Suprapubic skin (tissue), 4 donors: ENCODE results near the gene MRPS15. TPM values are rescaled to one million over a fixed set of nuclear protein-coding genes. Genes with fewer than 3 reads are reported as not detected.

Experiments used
- DNase-seq, 2 donors: peaks; one replicate each; pipeline ENCODE4 v3.0.0-alpha.2; 2019; ENCODE audit warnings: low spot score in 2 of 2
- H3K27ac ChIP-seq: fragments of 200-600 bp; sonication (generic); one replicate; pipeline ENCODE4 v1.5.1; 2019
- H3K27me3 ChIP-seq: fragments of 200-600 bp; sonication (generic); one replicate; pipeline ENCODE4 v1.5.1; 2019
- H3K36me3 ChIP-seq: fragments of 200-600 bp; sonication (generic); one replicate; pipeline ENCODE4 v1.5.1; 2019
- H3K4me1 ChIP-seq: fragments of 200-600 bp; sonication (generic); one replicate; pipeline ENCODE4 v1.5.1; 2019
- H3K4me3 ChIP-seq: fragments of 200-600 bp; sonication (generic); one replicate; pipeline ENCODE4 v1.5.1; 2019; ENCODE audit warnings: mild to moderate bottlenecking
- H3K9me3 ChIP-seq: fragments of 200-600 bp; sonication (generic); one replicate; pipeline ENCODE4 v1.5.1; 2019
- EP300 ChIP-seq: sonication (generic); formaldehyde crosslinking; IDR thresholded peaks from one replicate; pipeline ENCODE4 v1.6.1; 2017; ENCODE audit warnings: antibody characterized with exemption
- POLR2A ChIP-seq, 2 donors: fragments of 450-650 bp; IDR thresholded peaks; one replicate each; pipeline ENCODE4 v1.6.1; 2017; ENCODE audit warnings: antibody characterized with exemption in 2 of 2, mild to moderate bottlenecking in 2 of 2, moderate library complexity in 2 of 2
- POLR2AphosphoS5 ChIP-seq, 3 donors: sonication (generic); formaldehyde crosslinking; IDR thresholded peaks; one replicate each; pipeline ENCODE4 v1.6.1; 2017; ENCODE audit warnings: antibody characterized with exemption in 3 of 3
- WGBS: methylation state at CpG from one replicate; pipeline ENCODE4 v1.1.5; 2018; 5-methylcytosine and 5-hydroxymethylcytosine counted together
- total RNA-seq, 4 donors: library from RNA; depleted of rRNA; stranded (reverse); fragments of >200 nt; gene quantifications; one replicate each; pipeline ENCODE4 v1.1.0, GENCODE V29; 2016
- TF ChIP-seq, protein P1 (sequence below), 2 donors: fragments of 200-600 bp in 1 of 2; fragments of 450-650 bp in 1 of 2; sonication (generic) in 1 of 2; IDR thresholded peaks; one replicate each; pipeline ENCODE4 v1.5.1; 2016 to 2019; ENCODE audit warnings: antibody characterized with exemption in 2 of 2, mild to moderate bottlenecking in 1 of 2, moderate library complexity in 1 of 2

The MRPS15 gene
- total RNA-seq, 4 donors from 2014 or later: 47.7 to 91.3 (median 73.6) TPM

GRCh38 chr1:36467700-36468455, 3.7 kb upstream of the MRPS15 start:
- H3K27me3 ChIP-seq: no peaks in the 10 kb centered on the region
- no peak for DNase-seq
- peaks cover 18% of the 10 kb centered on the region for H3K4me1 ChIP-seq
- H3K9me3 ChIP-seq: no peaks in the 10 kb centered on the region
- 80% methylated on average over 10 of the region's 10 CpGs for WGBS
- H3K36me3 ChIP-seq: no peaks in the 10 kb centered on the region
- no peak overlapping the region for H3K27ac ChIP-seq
- no peak overlapping the region for H3K4me3 ChIP-seq
- TF ChIP-seq POLR2A (IDR thresholded peaks at IDR 0.05) (no peak), EP300 (no peak), POLR2AphosphoS5 (IDR thresholded peaks at IDR 0.05) (no peak)
- TF ChIP-seq, protein P1, sequence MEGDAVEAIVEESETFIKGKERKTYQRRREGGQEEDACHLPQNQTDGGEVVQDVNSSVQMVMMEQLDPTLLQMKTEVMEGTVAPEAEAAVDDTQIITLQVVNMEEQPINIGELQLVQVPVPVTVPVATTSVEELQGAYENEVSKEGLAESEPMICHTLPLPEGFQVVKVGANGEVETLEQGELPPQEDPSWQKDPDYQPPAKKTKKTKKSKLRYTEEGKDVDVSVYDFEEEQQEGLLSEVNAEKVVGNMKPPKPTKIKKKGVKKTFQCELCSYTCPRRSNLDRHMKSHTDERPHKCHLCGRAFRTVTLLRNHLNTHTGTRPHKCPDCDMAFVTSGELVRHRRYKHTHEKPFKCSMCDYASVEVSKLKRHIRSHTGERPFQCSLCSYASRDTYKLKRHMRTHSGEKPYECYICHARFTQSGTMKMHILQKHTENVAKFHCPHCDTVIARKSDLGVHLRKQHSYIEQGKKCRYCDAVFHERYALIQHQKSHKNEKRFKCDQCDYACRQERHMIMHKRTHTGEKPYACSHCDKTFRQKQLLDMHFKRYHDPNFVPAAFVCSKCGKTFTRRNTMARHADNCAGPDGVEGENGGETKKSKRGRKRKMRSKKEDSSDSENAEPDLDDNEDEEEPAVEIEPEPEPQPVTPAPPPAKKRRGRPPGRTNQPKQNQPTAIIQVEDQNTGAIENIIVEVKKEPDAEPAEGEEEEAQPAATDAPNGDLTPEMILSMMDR (IDR thresholded peaks at IDR 0.05): no peak

DNA sequence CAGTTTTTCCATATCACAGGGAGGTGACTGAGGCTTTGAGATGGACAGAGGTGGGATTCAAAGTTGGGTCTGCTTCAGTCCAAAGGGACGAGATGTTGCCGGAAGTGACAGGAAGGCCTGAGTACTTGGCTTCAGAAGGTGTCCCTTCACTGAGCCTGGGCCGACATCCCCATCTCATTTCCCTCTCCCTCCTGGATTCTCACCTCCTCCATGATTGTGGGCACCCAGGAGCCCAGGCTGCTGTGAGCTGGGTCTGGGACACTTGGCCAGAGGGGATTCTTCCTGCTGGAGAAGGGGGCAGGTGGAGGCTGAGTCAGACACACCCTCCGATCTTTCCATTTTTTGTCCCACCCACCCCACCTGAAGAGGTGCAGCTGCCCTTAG, 2.8 kb upstream of the MRPS15 start:
- Histone ChIP-seq H3K27me3 (no peaks in the 10 kb centered on the region), H3K9me3 (no peaks in the 10 kb centered on the region), H3K4me1 (peaks cover 24% of the 10 kb centered on the region), H3K36me3 (peaks cover 3% of the 10 kb centered on the region), H3K27ac (no peak overlapping the region), H3K4me3 (no peak overlapping the region)
- TF ChIP-seq, protein P1 (IDR thresholded peaks at IDR 0.05): no peak
- TF ChIP-seq POLR2AphosphoS5 (IDR thresholded peaks at IDR 0.05) (no peak), EP300 (no peak), POLR2A (IDR thresholded peaks at IDR 0.05) (no peak)
- no peak for DNase-seq
- WGBS: 89% methylated on average over 4 of the region's 4 CpGs

DNA sequence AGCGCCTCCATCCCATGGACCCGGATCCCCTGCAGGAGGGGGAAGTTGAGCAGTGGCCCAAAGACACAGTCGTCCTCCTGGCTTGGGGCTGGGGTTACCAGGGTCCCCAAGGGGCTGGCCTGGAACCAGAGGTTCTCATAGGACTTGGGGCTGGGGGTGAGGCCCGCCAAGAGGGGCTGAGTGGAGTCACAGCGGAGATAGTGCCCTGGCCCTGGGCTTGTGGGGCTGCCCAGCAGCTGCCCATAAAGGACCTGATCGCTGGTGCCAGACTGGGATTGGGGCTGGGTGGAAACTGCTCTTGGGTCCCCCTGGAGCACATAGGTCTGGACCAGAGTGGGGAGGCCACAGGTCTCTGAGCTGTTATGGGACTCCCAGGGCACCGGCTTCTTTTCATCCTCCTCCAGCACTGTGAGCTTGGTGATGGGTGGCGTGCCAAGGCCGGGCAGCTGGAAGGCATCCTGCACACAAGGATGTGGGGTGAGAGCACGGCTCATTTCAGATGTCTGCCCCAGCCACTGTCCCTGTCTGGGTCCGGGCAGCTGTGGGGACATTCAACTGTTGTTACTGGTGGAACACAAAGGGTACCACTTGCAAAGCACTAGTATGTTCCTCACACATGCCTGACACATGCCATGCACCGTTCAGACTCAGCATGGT, 2.3 kb upstream of the MRPS15 start:
- Histone ChIP-seq H3K4me1 (peaks cover 24% of the 10 kb centered on the region), H3K36me3 (peaks cover 9% of the 10 kb centered on the region), H3K27ac (no peak overlapping the region), H3K4me3 (no peak overlapping the region), H3K27me3 (no peaks in the 10 kb centered on the region), H3K9me3 (no peaks in the 10 kb centered on the region)
- TF ChIP-seq EP300: no peak
- TF ChIP-seq, protein P1 (IDR thresholded peaks at IDR 0.05): no peak
- no peak for TF ChIP-seq POLR2AphosphoS5 (IDR thresholded peaks at IDR 0.05)
- no peak for TF ChIP-seq POLR2A (IDR thresholded peaks at IDR 0.05)
- 91% methylated on average over 10 of the region's 12 CpGs for WGBS
- no peak for DNase-seq

DNA sequence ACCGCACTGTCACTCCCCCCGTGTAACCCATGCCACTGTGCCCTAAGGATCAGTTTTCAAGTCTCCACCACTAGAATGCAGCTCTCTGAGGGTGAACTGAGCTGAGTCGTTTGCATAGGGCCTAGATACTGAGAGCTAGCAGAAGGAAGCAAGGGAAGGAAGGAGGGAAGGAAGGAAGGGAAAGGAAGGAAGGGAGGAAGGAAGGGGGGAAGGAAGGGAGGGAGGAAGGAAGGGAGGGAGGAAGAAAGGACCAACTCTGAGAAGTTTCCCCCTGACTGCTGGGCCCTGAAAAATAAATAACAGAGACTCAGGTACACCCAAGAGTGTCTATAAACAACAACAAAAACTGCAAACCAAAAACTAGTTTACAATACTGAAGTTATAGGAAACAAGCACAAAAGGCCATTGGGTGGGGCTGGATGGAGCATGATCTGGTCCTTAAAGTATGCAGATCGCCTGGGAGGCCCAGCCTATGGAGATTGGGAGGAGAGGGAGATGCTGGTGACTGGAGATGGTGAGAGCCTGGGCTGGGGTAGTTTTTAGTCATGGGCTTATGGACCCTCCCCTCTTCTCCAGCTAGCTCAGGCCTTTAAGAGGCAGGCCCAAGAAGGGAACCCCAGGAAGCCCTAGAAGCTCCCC, 1.7 kb upstream of the MRPS15 start:
- Histone ChIP-seq H3K27ac (no peak overlapping the region), H3K4me3 (no peak overlapping the region), H3K4me1 (peaks cover 24% of the 10 kb centered on the region), H3K9me3 (no peaks in the 10 kb centered on the region), H3K36me3 (peaks cover 15% of the 10 kb centered on the region), H3K27me3 (no peaks in the 10 kb centered on the region)
- TF ChIP-seq, protein P1 (IDR thresholded peaks at IDR 0.05): no peak
- TF ChIP-seq POLR2A (IDR thresholded peaks at IDR 0.05) (no peak), POLR2AphosphoS5 (IDR thresholded peaks at IDR 0.05) (no peak), EP300 (no peak)
- no peak for DNase-seq
- 55% methylated on average over 4 of the region's 4 CpGs for WGBS
